ENCODE measurements around the gene HRC.
"Not testable (repeated sequence)": the region's sequence is repeated elsewhere in the genome, so short reads cannot be mapped to it uniquely, and the experiment has no call there.

HRC gene

DNA sequence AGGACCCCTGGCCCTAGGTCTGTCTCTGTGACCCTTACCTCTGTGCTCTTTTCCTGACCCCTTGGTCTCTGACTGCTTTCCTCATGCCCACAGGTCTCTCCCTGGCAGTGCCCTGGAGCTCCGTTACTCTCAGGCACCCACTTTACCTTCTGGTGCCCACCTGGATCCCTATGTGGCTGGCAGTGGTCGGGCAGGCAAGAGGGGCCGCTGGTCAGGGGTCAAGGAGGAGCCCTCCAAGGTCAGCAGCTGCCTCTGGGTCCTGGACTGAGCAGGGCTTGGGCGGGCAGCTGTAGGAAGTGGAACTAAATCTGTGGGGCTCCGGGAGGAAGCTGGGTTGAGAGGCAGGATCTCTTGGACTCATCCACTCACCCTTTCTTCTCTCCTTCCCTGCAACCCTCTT lies 19.5 kb downstream of the HRC start:
- no peak for DNase-seq (ENCODE audit: low spot score)

DNA sequence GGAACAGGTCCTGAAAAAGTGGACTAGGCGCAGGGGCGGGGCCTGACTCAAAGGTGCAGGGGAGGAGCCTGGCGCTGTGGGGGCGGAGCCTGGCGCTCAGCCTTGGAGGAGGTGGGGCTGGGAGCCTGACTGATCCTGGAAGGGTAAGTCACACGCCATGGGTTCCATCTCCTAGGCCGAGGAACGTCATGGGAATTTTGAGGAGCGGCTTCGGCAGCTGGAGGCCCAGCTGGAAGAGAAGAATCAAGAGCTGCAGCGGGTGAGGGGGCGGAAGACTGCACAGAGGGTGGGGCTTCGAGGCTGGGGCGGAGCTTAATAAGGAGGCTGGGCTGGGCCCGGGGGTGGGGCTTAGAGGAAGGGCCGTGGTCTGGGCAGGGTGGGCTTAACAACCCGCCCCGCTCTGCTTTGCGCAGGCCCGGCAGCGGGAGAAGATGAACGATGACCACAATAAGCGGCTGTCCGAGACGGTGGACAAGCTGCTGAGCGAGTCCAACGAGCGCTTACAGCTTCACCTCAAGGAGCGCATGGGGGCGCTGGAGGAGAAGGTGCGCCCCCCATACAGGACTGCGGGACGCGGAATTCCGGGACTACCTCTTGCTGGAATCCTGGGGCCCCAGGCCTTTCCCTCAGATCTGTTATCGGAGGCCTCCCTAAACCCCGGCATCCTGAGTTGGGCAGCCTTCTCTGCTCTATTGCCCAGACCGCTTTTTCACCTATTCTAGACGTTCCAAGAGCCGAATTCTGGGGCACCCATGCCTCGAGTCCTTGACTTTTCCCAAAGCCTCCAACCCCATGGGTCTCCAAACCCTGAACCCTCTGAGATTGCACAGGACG lies 21.4 kb downstream of the HRC start:
- peak; percentile 73 for DNase-seq (ENCODE audit: low spot score)

GRCh38 chr19:49132974-49133609 lies 22.1 kb downstream of the HRC start:
- no peak for DNase-seq (ENCODE audit: low spot score)

DNA sequence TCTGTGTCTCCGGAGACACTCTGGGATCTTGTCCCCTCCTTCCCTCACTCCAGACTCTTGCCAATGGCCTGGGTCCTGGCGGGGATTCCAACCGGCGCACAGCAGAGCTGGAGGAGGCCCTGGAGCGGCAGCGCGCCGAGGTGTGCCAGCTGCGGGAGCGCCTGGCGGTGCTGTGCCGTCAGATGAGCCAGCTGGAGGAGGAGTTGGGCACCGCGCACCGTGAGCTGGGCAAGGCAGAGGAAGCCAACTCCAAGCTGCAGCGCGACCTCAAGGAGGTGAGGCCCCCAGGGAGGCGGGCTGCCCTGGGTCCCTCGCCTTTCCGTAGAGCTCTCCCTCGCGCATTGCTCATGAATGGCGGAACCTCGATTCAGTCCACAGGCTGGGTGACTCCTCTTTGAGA lies 24.9 kb downstream of the HRC start:
- DNase-seq (ENCODE audit: low spot score), result no peak

DNA sequence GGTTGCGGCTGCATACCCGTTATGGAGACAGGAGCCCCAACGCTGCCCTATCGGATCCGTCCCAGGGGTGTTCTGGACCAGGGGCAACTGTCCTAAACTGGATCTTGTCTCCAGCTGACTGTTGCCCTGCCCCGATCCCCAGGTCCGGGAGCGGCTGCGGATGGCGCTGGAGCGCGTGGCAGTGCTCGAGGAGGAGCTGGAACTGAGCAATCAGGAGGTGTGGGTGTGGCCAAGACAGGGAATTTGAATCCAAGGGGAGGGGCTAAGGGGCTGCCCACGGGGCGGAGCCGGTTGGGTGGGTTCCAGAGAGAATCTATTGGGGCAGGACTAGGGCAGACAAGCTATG lies 26.0 kb downstream of the HRC start:
- no peak for DNase-seq (ENCODE audit: low spot score)

DNA sequence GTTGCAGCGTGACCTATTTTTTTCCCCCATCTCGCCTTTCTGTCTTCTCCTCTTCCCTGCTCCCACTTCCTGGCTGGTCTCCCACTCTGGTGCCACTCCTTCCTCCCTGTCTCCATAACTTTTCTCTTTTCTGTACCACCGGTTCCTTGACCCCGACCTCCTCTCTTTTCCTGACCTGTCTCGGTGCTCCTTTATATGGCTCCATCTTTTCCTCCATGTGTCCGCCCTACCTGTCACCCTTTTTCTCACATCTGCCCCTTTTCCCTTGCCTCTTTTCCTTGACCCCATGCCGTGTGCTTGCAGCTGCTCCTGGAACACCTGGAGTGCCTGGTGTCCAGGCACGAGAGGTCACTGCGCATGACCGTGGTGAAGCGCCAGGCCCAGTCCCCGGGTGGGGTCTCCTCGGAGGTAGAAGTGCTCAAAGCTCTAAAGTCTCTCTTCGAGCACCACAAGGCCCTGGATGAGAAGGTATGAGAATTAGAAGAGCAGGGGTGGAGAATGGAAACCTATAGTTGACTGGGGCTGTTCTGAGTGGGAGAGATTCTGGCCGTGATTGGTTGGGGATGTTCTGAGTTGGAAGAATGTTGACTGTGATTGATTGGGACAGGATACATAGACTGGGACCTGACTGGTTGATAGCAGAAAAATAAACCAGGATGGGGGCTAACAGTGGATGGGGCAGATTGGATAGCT lies 26.5 kb downstream of the HRC start:
- DNase-seq (ENCODE audit: low spot score), result no peak

DNA sequence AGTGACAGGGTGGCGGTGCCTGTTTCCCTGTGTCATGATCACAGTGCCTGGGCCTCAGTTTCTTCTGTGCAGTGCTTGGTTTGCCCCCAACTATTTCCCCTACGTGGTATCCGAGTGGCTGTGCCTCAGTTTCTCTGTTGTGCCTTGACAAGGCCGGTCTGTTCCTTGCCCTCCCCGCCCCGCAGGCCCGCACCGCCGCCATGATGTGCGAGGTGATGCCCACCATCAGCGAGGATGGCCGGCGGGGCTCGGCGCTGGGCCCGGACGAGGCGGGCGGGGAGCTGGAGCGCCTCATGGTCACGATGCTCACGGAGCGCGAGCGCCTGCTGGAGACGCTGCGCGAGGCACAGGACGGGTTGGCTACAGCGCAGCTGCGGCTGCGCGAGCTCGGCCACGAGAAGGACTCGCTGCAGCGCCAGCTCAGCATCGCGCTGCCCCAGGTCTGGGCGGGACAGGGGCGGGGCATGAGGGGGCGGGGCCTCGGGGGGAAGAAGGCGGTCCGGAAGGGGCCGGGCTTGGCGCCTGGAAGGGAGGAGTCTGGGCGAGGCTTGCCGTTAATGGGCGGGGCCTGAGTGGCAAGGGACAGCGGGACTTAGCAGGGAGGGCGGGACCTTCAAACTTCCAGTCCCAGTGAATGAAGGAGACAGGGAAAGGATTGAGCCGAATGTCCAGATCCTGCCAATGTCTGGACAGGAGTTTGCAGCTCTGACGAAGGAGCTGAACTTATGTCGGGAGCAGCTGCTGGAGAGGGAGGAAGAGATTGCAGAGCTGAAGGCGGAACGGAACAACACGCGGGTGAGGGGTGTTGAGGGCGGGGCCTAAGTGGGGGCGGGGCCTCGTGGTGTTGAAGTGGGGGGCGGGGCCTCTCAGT lies 27.3 kb downstream of the HRC start:
- DNase-seq (ENCODE audit: low spot score), result peak; percentile 99

GRCh38 chr19:49127225-49127624 lies 28.0 kb downstream of the HRC start:
- DNase-seq (ENCODE audit: low spot score), result not testable (repeated sequence)

- DNase-seq (ENCODE audit: low spot score), result no peak
These were observed 28.6 kb downstream of the HRC start for GRCh38 chr19:49126575-49126974.

- DNase-seq (ENCODE audit: low spot score), result no peak
These were observed 30.0 kb downstream of the HRC start for GRCh38 chr19:49125025-49125731.

- DNase-seq (ENCODE audit: low spot score), result not testable (repeated sequence)
These were observed 31.9 kb downstream of the HRC start for GRCh38 chr19:49123285-49123684.

DNA sequence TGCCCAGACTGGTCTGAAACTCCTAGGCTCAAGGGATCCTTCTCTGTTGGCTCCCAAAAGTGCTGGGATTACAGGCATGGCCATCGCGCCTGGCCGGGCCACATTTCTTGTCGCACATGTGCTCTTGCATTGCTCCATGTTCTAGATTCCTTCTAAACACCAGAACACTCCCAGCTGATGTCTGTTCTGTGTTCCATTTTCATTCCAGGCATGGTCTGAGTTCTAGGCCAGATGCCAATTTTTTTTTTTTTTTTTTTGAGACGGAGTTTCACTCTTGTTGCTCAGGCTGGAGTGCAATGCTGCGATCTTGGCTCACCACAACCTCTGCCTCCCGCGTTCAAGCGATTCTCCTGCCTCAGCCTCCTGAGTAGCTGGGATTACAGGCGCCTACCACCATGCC lies 33.4 kb downstream of the HRC start:
- DNase-seq (ENCODE audit: low spot score), result not testable (repeated sequence)

- DNase-seq (ENCODE audit: low spot score), result no peak
These were observed 34.3 kb downstream of the HRC start for GRCh38 chr19:49120868-49121267.

DNA sequence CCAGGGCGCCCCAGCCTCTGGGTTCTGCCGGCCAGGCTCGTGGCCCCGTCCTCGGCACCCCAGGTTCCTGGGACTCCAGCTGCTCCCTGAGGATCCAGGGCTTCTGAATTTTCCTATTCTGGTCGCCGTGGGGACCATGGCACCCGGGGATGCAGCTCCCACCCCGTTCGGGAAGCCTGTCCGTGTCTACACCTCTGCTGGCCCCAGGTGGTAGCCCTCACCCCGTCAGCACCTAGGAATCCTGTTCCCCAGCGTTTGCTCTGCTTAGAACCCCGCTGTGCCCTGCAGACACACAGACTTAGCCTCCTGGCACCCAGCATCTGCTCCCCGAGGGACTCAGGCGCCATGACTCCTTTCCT lies 34.9 kb downstream of the HRC start:
- DNase-seq (ENCODE audit: low spot score), result no peak

GRCh38 chr19:49119411-49120324 lies 35.5 kb downstream of the HRC start, which contains the start of gene PPFIA3:
Gene PPFIA3 (plus strand): TSS chr19:49119544. CDS start chr19:49127874, 8,330 bp downstream.
- peak; percentile 86 for DNase-seq (ENCODE audit: low spot score)

DNA sequence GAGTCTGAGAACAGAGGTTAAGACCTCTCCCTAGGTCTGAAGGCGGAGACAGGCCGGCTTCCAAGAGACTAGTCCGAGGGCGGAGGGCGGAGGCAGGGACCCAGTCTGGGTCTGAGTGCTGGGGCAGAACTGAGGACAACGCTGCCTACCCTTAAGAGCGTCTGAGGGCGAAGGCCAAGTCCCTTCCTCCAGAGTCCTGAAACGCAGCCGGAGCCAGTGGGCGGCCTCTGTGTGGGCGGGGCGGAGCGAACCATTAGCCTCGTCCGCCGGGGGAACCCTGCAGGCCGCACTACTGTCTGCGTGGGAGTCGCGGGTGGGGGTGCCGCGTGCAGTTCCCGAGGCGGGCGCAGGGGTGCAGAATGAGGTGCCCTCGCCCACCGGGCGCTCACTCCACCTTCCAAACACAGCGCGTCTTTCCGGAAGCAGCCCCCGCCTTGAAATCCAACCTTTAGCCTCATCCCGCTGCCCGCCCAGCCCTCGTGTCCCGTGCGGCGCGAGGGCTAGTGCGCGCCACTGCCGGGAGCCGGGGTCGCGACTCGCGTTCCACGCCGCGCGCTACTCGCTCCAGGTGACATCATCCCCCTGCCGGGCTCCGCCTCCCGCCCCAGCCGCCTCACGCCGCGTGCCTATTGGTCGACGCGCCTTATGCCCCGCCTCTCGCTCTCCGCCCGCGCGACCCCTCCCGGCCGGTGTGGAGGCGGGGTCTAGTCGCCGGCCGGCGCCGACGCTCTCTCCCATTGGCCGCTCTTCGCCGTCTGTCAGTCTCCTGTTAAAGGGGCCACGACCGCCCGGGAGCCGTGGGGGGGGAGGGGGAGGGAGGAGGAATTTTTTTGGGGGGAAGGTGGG lies 36.4 kb downstream of the HRC start, which contains the start of gene C19orf73:
Gene C19orf73, minus strand, starts transcription at position 579 of the 846 bp plus-strand sequence. Its CDS starts 121 bp downstream, at position 458.
- peak; percentile 99 for DNase-seq (ENCODE audit: low spot score)

- no peak for DNase-seq (ENCODE audit: low spot score)
These were observed 37.3 kb downstream of the HRC start for GRCh38 chr19:49117677-49118564.

- DNase-seq (ENCODE audit: low spot score), result no peak
These were observed 38.7 kb downstream of the HRC start for GRCh38 chr19:49116544-49116943.
